ENCODE results near the gene BCL11A. TPM values are rescaled to one million over a fixed set of nuclear protein-coding genes. Genes with fewer than 3 reads are reported as not detected.

The BCL11A gene
- total RNA-seq, 1 donor from 2014 or later: 331 TPM

- no peak for TF ChIP-seq CTCF (IDR thresholded peaks at IDR 0.05)
- peaks cover 49% of the 10 kb centered on the region for H3K36me3 Mint-ChIP-seq (ENCODE audit: low read depth)
- peak; percentile 1 for ATAC-seq (ENCODE audit: low read depth)
- intact Hi-C loops (cut with micrococcal nuclease): loop anchor here (2.0 to 10.0 kb wide), 9 partner anchors 235 to 986 kb away; partner anchors contain the start of gene XPO1
- DNase-seq: peak; percentile 51
- no peaks in the 10 kb centered on the region for H3K27me3 Mint-ChIP-seq
- POLR2A ChIA-PET: interaction anchor here (0.5 to 6.7 kb wide), 46 partner anchors 7 to 1789 kb away, joined by 3 to 223 read pairs (median 10); no protein-coding TSS in a partner anchor
- peaks cover 38% of the 10 kb centered on the region for H3K4me1 Mint-ChIP-seq
- CTCF ChIA-PET: interaction anchor here (0.6 to 3.6 kb wide), 9 partner anchors 10 to 1526 kb away, joined by 3 to 38 read pairs (median 11); no protein-coding TSS in a partner anchor
- H3K27ac Mint-ChIP-seq: peak overlapping the region; percentile 98
- H3K4me3 Mint-ChIP-seq: peak overlapping the region; percentile 96
- no peaks in the 10 kb centered on the region for H3K9me3 Mint-ChIP-seq
Observed at GRCh38 chr2:60551240-60552077, 2.0 kb downstream of the BCL11A start.

GRCh38 chr2:60550984-60551239 lies 2.5 kb downstream of the BCL11A start:
- Mint-ChIP-seq H3K27ac (peak overlapping the region; percentile 98), H3K4me1 (peaks cover 40% of the 10 kb centered on the region), H3K9me3 (no peaks in the 10 kb centered on the region), H3K27me3 (no peaks in the 10 kb centered on the region), H3K36me3 (ENCODE audit: low read depth) (peaks cover 55% of the 10 kb centered on the region), H3K4me3 (peak overlapping the region; percentile 96)
- ChIA-PET CTCF (interaction anchor here (0.6 to 3.6 kb wide), 16 partner anchors 10 to 1525 kb away, joined by 3 to 38 read pairs (median 11); no protein-coding TSS in a partner anchor), POLR2A (interaction anchor here (0.5 to 6.7 kb wide), 50 partner anchors 11 to 1788 kb away, joined by 3 to 223 read pairs (median 10); no protein-coding TSS in a partner anchor)
- intact Hi-C loops (cut with micrococcal nuclease): loop anchor here (1.0 to 10.0 kb wide), 20 partner anchors 67 to 1526 kb away; partner anchors contain the start of gene XPO1
- ATAC-seq (ENCODE audit: low read depth) (no peak), DNase-seq (no peak)
- TF ChIP-seq CTCF (IDR thresholded peaks at IDR 0.05): no peak

GRCh38 chr2:60550178-60550983 lies 3.1 kb downstream of the BCL11A start:
- intact Hi-C loops (cut with micrococcal nuclease): loop anchor here (1.0 to 10.0 kb wide), 20 partner anchors 66 to 1525 kb away; partner anchors contain the start of gene XPO1
- POLR2A ChIA-PET: interaction anchor here (0.6 to 6.7 kb wide), 90 partner anchors 8 to 1788 kb away, joined by 3 to 223 read pairs (median 6); no protein-coding TSS in a partner anchor
- H3K27me3 Mint-ChIP-seq: no peaks in the 10 kb centered on the region
- peaks cover 57% of the 10 kb centered on the region for H3K36me3 Mint-ChIP-seq (ENCODE audit: low read depth)
- peak; percentile 56 for ATAC-seq (ENCODE audit: low read depth)
- CTCF ChIA-PET: interaction anchor here (0.6 to 4.0 kb wide), 61 partner anchors 10 to 1786 kb away, joined by 3 to 38 read pairs (median 4); no protein-coding TSS in a partner anchor
- no peaks in the 10 kb centered on the region for H3K9me3 Mint-ChIP-seq
- peak; percentile 68 for DNase-seq
- H3K4me3 Mint-ChIP-seq: peak overlapping the region; percentile 96
- H3K4me1 Mint-ChIP-seq: peaks cover 41% of the 10 kb centered on the region
- peak; percentile 32 for TF ChIP-seq CTCF (IDR thresholded peaks at IDR 0.05)
- H3K27ac Mint-ChIP-seq: peak overlapping the region; percentile 98

- H3K4me1 Mint-ChIP-seq: peaks cover 46% of the 10 kb centered on the region
- peak overlapping the region; percentile 96 for H3K4me3 Mint-ChIP-seq
- DNase-seq (no peak), ATAC-seq (ENCODE audit: low read depth) (no peak)
- H3K27me3 Mint-ChIP-seq: no peaks in the 10 kb centered on the region
- no peaks in the 10 kb centered on the region for H3K9me3 Mint-ChIP-seq
- CTCF ChIA-PET: interaction anchor here (0.6 to 4.0 kb wide), 61 partner anchors 9 to 1786 kb away, joined by 3 to 38 read pairs (median 4); no protein-coding TSS in a partner anchor
- no peak for TF ChIP-seq CTCF (IDR thresholded peaks at IDR 0.05)
- peak overlapping the region; percentile 98 for H3K27ac Mint-ChIP-seq
- peaks cover 58% of the 10 kb centered on the region for H3K36me3 Mint-ChIP-seq (ENCODE audit: low read depth)
- POLR2A ChIA-PET: interaction anchor here (0.6 to 6.7 kb wide), 76 partner anchors 9 to 1787 kb away, joined by 3 to 223 read pairs (median 7); no protein-coding TSS in a partner anchor
- intact Hi-C loops (cut with micrococcal nuclease): loop anchor here (1.0 to 10.0 kb wide), 21 partner anchors 34 to 1525 kb away; partner anchors contain the start of gene XPO1
Observed at GRCh38 chr2:60549928-60550177, 3.6 kb downstream of the BCL11A start.

Measured in activated B cell treated with CpG ODN at 0.5 μM for 24 hours (primary cell).